ENCODE measurements around the gene FOXR1.
"Not testable (repeated sequence)": the region's sequence is repeated elsewhere in the genome, so short reads cannot be mapped to it uniquely, and the experiment has no call there.

Gene FOXR1

DNA sequence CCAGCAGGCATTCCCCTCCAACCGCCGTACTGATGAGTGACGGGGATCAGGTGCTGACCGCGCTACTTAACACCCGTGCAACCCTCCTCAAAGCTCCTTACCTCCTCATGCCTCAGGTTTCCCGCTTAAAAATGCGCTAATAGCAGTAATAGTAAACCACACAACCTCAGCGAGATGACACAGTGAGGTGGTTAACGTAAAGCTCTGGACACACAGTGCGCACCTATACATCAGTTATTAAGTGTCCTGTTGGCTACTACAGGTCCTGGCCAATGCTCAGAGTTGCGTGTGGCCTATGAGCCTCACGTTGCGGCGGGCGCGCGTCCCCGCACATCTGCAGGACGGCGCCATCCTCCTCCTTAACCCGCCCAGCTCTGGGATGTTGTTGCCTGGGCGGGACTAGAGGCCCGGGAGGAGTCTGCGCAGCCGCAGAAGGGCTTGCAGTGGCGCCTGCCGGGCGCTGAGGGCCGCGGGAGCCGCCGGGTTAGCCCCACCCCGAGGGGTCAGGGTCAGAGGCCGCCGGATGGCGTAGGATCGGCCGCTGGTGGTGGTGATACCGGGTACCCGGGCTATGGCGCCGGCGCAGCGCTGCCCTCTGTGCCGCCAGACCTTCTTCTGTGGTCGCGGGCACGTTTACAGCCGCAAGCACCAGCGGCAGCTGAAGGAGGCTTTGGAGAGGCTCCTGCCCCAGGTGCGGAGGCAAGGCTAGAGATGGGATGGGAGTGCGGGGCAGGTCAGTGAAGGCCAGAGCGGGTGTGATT is 26.2 kb downstream of the FOXR1 start, which contains the start of gene CENATAC:
CENATAC (plus strand) TSS at position 512 of the 761 bp plus-strand sequence; CDS start at position 572, 60 bp downstream.
- peak; percentile 93 for DNase-seq (ENCODE audit: low read depth)

DNA sequence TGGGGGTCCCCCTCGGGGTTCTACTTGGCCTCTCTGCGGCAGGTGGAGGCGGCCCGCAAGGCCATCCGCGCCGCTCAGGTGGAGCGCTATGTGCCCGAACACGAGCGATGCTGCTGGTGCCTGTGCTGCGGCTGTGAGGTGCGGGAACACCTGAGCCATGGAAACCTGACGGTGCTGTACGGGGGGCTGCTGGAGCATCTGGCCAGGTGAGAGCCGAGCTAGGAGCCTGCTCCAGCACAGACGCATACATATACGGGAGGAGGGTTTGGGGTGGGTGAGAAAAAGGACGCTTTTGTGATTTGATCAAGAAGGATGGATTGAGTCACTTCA is 26.8 kb downstream of the FOXR1 start:
- DNase-seq (ENCODE audit: low read depth): no peak

DNA sequence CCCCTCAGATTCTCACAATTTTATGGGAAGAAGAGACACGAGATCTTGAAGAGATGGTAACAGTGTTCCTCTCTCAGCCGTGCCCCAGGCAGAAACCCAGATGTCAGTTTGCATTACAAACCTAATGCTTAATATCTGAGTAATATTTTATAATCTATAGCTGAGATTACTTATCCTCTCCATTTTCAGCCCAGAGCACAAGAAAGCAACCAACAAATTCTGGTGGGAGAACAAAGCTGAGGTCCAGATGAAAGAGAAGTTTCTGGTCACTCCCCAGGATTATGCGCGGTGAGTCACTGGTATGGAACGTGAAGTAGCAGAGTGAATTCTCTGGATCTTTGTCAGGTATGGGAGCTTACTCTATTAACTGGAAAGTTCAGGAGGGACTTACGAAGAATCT is 27.3 kb downstream of the FOXR1 start:
- DNase-seq (ENCODE audit: low read depth): no peak

DNA sequence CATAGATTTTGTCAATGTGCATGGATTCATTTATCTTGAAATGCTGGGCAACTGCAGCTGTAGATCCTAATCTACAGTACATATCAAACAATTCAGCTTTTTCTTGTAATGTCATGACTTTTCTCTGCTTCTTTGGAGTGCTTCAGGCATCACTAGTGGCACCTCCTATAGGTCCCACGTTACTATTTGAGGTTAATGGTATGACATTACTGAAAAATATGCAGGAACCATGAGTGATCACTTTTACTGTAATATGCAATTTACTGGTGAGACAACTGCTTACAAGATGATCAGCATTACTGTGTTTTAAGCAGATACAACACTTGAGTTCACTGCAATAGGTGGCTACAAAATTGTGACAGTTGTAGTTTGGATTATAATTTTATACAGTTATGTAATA is 29.3 kb downstream of the FOXR1 start:
- DNase-seq (ENCODE audit: low read depth): no peak

DNA sequence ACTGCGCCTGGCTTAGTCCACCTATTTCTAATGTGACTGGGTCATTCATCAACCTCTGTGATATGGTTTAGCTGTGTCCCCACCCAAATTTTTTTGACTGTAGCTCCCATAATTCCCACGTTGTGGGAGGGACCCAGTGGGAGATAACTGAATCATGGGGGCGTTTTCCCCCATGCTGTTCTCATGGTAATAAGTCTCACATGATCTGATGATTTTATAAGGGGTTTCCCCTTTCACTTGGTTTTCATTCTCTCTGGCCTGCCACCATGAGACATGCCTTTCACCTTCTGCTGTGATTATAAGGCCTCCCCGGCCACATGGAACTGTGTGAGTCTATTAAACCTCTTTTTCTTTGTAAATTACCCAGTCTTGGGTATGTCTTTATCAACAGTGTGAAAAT is 35.1 kb downstream of the FOXR1 start:
- no peak for DNase-seq (ENCODE audit: low read depth)

DNA sequence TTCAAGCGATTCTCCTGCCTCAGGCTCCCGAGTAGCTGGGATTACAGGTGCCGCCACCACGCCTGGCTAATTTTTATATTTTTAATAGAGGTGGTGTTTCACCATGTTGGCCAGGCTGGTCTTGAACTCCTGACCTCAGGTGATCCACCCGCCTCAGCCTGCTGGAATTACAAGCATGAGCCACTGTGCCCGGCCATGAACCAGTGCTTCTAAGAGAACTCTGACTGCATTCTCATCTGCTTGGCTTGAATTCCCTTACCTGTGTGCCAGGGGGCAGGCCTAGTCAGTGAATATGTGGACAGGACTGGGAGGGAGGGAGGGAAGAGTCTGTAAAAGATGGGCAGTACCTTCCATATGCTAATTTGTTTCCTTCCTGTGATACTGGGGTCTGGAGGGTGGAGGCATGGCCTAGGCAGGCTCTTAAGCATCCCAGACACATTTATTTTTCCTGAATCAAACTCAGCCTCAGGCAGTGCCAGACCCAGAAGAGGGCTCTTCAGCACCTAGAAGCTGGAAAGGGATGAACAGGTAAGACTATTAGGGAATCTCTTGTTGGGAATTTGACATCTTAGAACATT is 40.0 kb downstream of the FOXR1 start:
- DNase-seq (ENCODE audit: low read depth): no peak

DNA sequence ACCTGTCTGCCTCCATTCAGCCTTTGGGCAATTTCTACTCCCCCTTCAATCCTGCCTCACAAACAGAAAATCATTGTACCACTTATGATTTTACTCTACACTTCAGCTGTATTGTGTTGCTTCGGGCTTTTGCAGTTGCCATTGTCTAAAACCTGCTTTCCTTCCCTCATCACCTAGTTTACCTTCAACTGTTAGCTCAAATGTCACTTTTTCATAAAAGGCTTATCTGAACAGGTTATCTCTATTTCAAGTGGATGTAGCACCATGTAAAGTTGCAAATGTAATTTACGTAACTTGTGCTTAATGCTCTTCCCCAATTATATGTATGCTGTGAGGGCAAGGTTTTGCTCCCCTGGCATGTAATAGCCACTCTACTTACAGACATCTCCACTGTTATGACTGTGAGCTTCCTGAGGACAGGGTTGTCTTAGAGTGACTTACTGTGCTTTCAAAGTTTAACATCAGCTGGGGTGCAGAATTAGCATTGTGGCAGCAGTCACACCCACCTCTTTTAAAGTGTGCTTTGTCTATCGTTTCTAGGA is 41.1 kb downstream of the FOXR1 start:
- no peak for DNase-seq (ENCODE audit: low read depth)

DNA sequence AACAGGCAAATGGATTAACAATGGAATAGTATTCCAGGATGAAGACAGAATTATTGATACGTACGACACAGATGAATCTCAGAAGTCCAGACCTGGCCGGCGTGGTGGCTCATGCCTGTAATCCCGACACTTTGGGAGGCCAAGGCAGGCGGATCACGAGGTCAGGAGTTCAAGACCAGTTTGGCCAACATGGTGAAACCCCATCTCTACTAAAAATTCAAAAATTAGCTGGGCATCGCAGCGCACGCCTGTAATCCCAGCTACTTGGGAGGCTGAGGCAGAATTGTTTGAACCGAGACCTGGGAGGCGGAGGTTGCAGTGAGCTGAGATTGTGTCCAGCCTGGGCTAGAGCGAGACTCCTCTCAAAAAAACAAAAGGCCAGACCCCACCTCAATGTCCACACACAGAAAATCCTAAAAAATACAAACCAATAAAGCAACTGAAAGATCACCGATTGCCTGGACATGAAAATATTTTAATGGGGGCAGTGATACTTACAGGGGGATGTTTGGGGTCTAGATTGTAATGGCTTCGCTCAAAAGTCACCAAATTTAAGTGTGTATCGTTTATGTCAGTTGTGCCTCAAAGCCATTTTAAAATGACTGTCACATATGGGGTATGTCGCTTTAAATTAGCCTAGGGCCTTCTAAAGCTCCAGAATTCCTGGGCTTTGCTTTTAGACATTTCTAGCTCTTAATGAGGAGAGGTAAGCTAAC is 42.8 kb downstream of the FOXR1 start:
- DNase-seq (ENCODE audit: low read depth): no peak

DNA sequence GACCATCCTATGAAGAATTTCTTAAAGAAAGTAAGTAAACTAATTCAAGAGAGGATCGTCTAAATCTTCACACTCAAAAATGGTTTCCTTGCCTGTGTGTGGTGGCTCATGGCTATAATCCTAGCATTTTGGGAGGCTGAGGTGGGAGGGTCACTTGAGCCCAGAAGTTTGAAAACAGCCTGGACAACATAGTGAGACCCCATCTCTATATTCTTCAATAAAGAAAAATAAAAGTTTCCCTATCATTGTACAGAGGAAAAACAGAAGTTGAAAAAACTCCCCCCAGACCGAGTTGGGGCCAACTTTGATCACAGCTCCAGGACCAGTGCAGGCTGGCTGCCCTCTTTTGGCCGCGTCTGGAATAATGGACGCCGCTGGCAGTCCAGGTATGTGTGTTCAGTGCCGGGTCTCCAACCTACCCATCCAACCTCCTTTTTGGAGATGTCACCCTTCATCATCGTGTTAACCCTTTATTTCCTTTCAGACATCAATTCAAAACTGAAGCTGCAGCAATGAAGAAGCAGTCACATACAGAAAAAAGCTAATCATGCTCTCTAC is 43.6 kb downstream of the FOXR1 start:
- no peak for DNase-seq (ENCODE audit: low read depth)

DNA sequence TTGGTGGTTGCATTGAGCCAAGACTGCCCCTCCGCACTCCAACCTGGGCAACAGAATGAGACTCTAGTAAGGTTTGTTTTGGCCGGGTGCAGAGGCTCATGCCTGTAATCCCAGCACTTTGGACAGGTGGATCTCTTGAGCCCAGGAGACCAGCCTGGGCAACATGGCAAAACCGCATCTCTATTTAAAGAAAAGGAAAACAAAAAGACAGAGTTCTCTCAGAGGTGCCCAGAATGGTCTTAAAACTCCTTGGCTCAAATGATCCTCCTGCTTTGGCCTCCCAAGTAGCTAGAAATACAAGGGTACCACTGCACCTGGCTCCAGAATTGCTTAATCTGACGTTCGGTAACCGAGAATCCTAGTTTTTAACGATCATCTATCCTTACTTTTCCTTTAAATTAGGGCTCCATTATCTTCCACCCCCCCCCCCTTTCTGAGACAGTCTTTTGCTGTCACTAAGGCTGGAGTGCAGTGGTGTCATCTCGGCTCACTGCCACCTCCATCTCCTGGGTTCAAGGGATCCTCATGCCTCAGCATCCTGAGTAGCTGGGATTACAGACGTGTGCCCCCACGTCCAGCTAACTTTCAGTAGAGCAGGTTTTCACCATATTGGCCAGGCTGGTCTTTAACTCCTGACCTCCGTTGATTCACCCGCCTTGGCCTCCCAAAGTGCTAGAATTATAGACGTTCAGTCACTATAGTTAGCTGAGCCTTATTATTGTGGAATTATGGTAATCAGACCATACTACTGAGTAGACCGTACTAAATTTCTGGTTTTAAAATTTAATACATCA is 44.9 kb downstream of the FOXR1 start:
- DNase-seq (ENCODE audit: low read depth): no peak

DNA sequence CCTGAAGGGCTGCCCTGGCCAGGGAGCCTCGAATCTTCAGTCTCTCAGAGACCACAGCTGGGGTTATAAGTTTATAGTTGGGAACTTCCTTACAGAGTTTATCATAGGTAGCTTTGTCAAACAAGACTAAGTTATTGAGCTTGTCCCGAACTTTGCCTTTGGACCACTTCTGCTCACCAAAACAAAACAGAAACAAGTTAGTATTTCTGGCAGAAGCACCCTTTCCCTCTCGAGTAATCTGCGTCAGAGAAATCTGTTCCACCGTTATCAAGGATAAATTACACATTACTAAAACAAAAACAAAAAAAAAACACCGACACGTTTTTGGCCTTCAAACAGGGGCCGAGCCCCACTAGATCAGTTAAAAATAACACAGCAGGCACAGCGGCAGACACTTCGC is 45.8 kb downstream of the FOXR1 start:
- not testable (repeated sequence) for DNase-seq (ENCODE audit: low read depth)

DNA sequence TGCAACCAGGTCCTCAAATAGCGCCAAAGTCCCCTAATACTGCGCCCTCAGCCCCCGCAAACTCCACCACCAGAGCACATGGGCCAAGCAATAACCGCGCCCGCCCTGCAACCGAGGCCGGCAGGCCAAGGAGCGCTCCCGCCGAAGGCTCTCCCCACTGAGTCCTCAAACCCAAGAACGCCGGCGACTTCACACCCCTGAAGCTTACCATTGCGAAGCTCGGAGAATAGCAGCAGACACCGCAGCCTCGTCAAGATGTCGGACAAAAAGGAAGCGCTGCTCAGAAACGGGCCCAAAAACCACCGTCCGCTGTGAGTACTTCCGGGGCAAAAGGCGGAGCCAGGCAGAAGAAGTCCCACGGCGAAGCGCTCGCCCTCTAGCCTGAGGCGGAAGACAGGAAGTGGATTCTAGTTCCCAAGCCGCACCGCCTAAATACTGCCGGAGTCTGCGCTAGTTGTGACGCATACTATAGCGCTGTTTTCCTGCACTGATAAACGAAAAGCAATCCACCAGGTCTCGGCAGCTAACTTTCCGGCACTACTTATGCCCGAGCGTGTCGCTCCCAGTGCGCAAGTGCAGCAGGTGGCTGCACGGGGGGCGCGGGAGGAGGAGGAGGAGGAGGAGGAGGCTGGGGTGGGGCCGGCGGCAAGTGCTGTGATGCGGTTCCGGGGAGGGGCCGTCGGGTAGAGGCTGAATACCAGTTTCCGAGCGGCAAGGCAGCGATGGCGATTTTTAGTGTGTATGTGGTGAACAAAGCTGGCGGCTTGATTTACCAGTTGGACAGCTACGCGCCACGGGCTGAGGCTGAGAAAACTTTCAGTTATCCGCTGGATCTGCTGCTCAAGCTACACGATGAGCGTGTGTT is 46.7 kb downstream of the FOXR1 start, which contains the start of the genes RPS25 and TRAPPC4:
RPS25 (minus strand) TSS at position 270 of the 865 bp plus-strand sequence; CDS start at position 211, 59 bp downstream.
TRAPPC4 (plus strand) TSS at position 693 of the 865 bp plus-strand sequence; CDS start at position 723, 30 bp downstream.
- DNase-seq (ENCODE audit: low read depth): peak; percentile 89

DNA sequence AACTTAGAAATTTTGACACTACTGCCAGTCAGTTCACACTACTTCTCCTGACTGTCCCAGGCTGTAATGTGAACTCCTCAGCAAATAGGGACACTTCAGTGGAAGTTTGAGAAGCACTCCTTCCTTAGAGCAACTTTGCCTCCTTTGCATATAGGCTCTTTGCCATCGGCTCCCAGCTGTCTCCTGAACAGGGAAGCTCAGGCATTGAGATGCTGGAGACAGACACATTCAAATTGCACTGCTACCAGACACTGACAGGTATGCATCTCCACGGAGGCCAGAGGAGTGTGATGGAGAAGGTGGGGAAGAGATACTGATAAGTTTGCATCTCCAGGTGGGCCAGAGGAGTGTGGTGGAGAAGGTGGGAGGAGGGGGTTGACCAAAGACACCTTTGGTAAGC is 48.4 kb downstream of the FOXR1 start:
- DNase-seq (ENCODE audit: low read depth): no peak

DNA sequence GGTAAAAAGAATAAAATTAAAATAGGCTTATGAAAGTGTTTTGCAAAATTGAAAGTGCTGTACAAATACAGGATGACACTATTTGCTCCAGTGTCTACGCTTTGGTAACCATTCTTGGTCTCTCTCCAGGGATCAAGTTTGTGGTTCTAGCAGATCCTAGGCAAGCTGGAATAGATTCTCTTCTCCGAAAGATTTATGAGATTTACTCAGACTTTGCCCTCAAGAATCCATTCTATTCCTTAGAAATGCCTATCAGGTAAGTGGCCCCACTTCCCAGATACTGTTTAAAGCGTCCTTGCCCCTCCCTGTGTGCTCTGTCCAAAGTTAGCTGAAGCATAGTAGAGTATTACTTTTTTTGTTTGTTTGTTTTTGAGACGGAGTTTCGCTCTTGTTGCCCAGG is 50.1 kb downstream of the FOXR1 start:
- DNase-seq (ENCODE audit: low read depth): no peak

DNA sequence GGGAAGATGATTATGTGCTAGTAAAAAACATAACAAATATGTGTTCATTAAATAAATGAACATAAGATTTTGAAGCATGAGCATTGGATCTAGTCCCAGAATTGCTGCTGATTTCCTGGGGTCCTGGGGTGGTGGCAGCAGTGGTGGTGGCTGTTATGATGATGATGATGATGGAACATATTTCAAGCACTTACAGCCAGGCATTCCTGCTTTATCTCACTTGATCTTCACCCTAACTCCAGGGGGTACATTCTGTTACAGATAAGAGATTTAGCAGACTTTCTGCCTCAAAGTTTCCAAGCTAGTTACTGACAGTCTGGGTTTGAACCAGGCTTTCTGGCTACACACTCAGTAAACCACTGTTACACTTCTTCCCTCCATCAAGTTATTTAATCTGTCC is 52.2 kb downstream of the FOXR1 start:
- DNase-seq (ENCODE audit: low read depth): no peak

DNA sequence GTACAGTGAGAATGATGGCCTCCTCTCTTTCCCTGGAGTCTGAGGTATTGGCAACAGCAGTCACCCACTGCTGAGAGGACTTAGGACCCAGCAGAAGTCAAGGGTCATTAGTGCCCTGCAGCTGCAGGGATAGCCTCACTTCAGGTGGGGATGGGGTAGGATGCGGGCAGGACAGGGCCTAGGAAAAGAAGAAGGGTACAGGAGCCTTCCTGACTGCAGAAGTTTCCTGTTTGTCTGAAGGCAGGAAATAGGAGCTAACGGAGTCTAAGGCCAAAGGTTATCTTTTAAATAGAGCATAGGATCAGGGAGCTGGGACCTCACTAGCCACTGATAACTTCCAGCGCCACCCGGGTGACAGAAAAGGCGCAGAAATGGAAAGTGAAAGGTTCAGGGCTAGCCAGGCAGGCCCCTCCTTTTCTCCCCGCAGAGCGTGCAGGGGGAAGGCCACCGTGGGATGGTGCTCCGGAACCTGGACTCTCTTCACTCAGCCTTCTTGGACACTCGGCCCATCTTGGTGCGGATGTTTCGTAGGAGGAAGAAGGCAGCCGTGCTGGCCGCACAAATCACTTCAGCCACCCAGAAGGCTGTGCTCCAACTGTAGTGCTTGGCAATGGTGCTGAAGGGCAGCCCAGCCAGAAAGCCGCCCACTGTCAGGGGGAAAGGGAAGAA is 53.0 kb downstream of the FOXR1 start:
- DNase-seq (ENCODE audit: low read depth): no peak

DNA sequence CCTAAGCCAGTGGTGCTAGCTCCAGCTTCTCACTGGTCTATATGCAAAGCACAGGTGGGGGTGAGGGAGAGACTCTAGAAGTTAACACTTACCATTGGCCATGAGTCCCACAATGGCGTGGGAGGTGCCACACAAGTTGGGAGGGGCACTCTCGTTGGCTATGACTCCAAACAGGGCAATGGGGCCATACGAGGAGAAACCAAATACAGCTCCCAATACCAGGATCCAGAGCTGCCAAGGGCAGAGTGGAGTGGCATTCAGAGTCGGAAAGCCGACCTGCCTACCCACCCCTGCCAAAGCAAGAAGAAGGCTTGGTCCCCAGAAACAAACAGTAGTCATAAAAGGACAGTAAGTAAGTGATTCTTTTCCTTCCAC is 53.5 kb downstream of the FOXR1 start:
- no peak for DNase-seq (ENCODE audit: low read depth)

DNA sequence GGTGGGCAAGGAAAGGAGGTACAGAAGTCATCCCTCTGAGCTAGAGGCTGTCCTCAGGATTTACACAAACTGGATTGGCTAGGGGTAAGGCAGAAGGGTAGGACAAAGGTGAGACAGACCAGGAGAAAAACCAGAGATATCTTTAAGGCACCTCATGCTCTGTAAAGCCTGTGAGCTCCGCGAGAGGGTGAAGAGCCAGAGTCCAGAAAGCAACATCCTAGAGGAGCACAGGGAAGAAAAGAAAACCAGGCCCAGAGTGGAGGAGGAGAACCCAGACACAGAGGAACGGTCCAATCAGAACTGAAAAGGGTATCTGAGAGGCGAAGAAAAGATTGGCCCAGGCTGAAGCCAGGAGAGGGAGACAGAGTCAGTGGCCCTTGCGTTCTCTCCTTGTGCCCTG is 54.0 kb downstream of the FOXR1 start:
- no peak for DNase-seq (ENCODE audit: low read depth)

DNA sequence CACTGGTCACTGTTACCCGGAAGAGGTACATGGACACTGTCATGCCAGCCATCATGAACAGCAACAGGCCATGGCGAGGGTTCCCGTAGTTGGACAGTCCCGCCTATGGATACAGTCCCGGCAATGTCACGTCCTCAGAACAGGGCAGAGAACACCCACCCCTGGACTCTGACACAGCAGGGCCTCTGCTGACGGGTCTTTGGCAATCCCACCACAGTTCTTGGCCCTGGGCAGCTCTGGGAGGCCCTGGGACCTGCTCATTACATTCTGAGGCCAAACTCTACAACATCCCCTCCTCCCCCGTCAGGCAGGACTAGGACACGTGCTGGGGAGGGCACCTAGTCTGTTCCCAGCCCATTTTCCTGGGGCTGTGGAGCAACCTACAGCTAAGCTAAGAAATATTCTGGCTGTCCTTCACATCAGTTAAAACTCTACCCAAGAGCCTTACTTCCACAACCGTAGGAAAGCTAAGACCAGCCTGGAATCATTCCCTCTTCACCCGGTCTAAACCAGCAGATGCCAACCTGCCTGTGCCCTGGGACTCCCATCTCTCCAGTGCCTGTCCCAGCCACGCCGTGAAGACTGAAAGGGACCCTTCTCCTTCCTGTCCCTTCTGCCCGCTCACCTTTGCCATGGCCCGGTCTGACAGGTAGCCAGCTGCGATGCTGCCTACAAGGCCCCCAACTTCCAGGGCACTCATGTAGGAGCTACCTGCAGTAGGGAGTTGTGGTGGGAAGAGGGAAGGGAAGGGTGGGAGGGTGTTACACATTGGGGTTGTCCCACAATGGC is 54.6 kb downstream of the FOXR1 start:
- DNase-seq (ENCODE audit: low read depth): no peak
